GM19372 (cell line): ENCODE measurements around the gene SND1.

Source experiments
- ATAC-seq: cut with Tn5 transposase; IDR thresholded peaks from one replicate; pipeline ENCODE4 v1.9.1; 2021; ENCODE audit warnings: mild to moderate bottlenecking, low read depth, moderate library complexity; ENCODE audit not compliant: unreplicated experiment

SND1 gene

GRCh38 chr7:128029405-128029995, 377.5 kb downstream of the SND1 start:
- ATAC-seq = no peak

GRCh38 chr7:128030263-128030653, 378.3 kb downstream of the SND1 start:
- ATAC-seq = no peak

GRCh38 chr7:128030654-128031611, 378.9 kb downstream of the SND1 start, which contains the start of gene LRRC4:
Gene LRRC4 (minus strand): TSS chr7:128031437. CDS start chr7:128030640, 797 bp downstream.
- peak; percentile 36 for ATAC-seq

GRCh38 chr7:128031901-128032604, 380.1 kb downstream of the SND1 start:
- ATAC-seq = peak; percentile 44

GRCh38 chr7:128032605-128033235, 380.7 kb downstream of the SND1 start:
- peak; percentile 2 for ATAC-seq

GRCh38 chr7:128033246-128033645, 381.3 kb downstream of the SND1 start:
- no peak for ATAC-seq

GRCh38 chr7:128034825-128035224, 382.8 kb downstream of the SND1 start:
- ATAC-seq = no peak

- ATAC-seq = no peak
These were observed 383.7 kb downstream of the SND1 start for GRCh38 chr7:128035712-128036111.

- no peak for ATAC-seq
These were observed 384.4 kb downstream of the SND1 start for GRCh38 chr7:128036226-128036940.

GRCh38 chr7:128037081-128037480, 385.1 kb downstream of the SND1 start:
- ATAC-seq = no peak

- ATAC-seq = no peak
These were observed 386.1 kb downstream of the SND1 start for GRCh38 chr7:128037880-128038619.

- no peak for ATAC-seq
These were observed 387.6 kb downstream of the SND1 start for GRCh38 chr7:128039544-128039953.

GRCh38 chr7:128040205-128040604, 388.2 kb downstream of the SND1 start:
- ATAC-seq = no peak

- ATAC-seq = no peak
These were observed 389.2 kb downstream of the SND1 start for GRCh38 chr7:128041203-128041602.

GRCh38 chr7:128042012-128042411, 390.0 kb downstream of the SND1 start:
- no peak for ATAC-seq

GRCh38 chr7:128044064-128044463, 392.1 kb downstream of the SND1 start:
- ATAC-seq = no peak

GRCh38 chr7:128045158-128045557, 393.2 kb downstream of the SND1 start:
- ATAC-seq = no peak

GRCh38 chr7:128045766-128046165, 393.8 kb downstream of the SND1 start:
- no peak for ATAC-seq

- no peak for ATAC-seq
These were observed 400.4 kb downstream of the SND1 start for GRCh38 chr7:128052404-128052803.
